NCI-H2107 treated with DMSO at 0.1 percent for 48 hours (cell line): ENCODE measurements around the gene SLC39A12.

Experiments used
- DNase-seq: peaks from one replicate; lab custom pipeline; 2025; ENCODE audit not compliant: unreplicated experiment; lab: John Stamatoyannopoulos, UW

The SLC39A12 gene

DNA sequence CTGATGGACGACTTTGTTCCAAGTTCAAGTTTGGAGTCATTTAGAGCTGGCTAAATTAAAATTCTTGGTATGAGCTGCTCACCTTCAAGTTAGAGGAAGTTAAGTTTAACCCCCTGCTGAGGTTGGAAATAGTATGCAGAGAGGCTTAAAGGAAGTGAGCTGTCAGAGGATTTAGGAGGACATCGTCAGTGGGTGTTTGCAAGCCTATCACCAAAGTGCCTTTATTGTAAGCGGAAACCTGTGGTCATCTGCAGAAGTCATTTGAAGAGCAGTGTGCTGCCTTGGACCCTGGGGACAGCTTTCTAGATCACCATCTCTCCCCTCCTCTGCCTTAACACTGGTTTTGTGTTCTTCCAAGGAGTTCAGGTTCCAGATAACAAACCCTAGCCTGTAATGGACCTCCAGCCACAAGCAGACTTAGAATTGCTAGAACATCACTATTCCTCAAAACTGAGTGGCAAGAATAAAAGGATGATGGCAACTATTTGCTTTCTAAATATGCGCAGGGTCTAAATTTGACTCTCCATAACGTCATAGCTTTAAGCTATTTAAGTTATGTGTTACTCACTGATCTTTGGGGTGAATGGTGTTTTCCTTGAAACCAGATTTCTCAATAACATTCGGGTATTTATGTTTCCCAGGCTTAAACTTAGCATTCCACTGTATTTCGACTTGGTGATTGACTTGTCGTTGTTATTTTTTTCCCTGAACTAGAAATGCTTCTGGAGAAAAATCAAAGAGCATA, 93.4 kb downstream of the SLC39A12 start:
- no peak for DNase-seq

DNA sequence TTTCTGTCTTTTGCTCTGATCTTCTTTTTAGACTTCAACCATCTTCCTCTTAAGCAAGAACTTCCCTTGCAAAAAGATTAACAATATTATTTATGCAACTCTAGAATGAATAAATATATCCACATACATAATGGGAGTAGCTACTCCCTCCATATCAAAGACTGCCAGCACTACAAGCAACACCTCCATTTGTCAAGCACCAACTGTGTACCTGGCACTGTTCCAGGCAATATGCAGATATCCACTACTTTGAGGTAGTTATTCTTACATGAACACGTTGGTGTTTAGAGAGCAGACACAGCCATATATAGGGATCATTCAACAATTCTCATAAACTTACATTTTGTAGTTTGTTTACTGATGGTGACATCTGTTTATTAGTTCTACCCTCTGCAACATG, 104.9 kb downstream of the SLC39A12 start:
- no peak for DNase-seq

DNA sequence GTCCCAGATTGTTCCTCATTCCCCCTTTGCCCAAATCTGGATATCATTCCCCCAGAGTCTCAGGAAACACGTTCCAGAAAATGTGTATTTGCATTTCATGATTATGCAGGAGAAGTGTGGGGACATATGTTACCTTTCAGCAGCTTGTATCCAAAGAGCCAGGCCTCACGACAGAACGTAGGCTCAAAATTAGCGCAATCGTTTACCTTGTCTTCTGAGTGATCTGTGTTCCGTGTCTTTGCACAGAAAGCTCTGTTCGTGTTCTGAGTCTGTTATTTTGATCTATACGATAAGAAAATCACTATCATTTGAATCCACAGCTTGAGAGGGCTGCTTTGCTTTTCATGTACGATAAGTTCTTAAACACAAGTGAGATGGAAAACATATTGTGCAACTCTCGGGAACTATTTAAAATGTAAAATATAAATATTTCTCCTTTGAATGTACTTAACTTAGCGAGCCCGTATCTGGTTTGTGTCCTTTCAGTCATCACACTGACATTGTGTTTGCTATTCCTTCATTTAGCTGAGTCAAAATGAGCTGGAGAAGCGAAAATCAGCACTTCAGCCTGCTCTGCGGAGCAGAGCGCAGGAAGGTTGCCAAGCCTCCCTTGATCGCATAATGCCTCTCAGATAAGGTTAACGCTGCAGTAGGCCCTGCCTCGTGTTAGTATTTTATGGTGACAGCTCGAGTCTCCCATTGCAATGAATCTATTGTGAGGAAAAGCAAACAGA, 108.3 kb downstream of the SLC39A12 start:
- no peak for DNase-seq

DNA sequence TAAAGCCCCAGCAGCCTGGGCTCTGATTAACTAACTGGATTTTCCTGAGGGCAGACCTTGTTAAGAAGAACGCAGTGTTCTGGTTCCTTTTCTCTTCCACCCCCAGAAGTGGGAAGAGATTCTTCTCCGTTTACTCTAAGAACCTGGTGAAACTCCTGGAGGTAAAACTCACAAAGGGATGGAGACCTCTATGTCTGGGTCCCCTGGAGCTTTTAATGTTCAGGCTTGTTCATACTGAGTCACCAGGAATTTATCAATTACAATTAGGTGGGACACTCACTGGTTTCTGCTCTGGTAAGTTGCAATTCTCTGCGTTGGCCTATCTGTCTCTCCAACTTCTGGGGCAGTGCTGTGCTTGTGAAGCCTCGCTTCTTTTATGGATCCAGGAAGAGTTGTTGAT, 115.2 kb downstream of the SLC39A12 start:
- no peak for DNase-seq

DNA sequence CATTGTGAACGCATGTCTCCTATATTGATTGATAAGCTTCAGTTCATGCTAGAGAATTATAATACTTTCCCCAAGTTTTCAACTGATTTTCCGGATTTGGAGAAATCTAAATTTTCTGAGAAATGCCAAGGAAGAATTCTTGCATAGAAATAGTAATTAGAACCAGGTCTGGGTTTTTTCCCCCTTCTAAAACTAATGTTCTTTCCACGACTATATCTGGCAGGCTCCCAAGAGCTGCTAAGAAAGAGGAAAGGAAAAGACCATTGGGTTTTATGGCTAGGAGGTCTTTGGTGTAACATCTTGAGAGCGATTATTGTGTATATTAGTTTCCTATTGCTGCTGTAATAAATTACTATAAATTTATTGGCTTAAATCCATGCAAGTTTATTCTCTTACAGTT, 116.7 kb downstream of the SLC39A12 start:
- DNase-seq: no peak

DNA sequence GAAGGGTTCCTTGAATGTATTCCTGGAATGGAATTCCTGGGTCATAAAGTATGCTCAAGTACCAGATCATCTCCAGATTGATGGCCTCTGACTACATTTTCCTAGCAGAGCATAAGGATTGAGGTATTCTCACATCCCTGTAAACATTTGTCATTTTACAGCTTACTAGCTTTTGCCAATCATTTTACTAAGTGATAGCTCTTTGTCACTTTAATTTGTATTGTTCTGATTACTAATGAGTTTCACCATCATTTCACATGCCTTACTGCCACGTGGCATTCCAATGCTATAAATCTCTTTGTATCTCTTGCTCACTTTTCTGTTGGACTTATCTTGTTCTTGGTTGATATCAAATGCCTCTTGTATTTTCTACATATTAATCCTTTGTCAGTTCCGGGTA, 119.9 kb downstream of the SLC39A12 start:
- no peak for DNase-seq

DNA sequence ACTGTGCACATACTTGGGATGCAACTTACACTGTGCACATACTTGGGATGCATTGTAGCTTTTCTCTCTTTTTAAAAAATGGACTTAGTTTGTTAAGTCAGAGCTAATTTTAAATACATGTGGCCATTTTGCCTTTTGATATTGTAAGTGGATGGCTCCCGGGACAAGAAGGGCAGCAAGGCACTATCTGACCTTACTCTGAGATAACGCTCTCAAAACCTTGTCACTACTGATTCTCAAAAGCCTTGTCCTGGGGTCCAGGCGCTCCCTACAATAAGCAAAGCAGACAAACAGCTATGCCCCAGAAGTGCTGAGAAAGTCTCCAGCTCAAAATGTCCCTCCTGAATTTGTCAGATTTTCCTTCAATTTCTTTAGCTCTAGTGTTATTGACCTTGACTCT, 121.6 kb downstream of the SLC39A12 start:
- DNase-seq: no peak

DNA sequence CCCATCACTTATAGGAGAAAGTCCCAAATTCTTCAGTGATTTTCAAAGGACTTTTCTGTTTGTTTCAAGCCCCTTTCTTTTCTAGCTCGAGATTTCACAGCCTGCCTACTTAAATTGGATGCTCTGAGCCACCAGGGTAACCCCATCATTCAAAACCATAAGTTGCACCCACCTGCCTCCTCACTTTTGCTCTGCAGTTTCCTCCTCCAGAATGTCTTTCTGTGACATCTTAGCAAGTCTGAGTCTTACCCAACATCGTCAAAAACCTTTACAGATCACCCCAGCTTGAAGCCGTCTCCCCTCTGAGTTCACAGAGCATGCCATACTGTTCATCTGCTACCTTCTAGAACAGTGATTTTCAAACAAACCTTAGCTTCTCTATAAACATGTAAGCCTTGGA, 124.2 kb downstream of the SLC39A12 start:
- DNase-seq: no peak

DNA sequence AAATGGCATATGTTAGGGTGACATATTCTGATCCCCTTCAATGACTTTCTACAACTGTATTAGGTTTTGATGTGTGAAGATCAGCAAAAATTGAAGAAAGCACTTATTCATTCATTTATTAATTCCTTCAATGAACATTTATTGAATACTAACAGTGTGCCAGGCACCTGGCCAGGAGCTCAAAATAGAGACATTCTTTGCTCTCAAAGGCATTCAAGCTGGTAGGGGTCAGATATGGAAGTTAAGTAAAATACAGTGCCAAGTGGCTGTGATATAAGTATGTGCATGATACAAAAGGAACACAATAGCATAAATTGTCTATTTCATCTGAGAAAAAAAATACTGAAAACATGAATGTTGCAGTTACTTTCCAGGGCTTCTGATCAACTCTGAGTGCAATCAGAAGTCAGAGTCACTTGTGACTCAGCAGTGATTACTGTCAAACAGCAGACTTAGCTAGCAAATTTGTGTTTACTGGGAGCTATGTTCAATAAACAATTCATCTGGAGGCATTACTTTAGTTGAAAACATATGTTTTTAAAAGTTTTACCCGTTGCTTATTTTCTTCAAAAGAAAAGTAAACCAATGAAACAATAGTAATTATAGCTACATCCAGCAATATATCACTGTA, 128.1 kb downstream of the SLC39A12 start:
- no peak for DNase-seq

DNA sequence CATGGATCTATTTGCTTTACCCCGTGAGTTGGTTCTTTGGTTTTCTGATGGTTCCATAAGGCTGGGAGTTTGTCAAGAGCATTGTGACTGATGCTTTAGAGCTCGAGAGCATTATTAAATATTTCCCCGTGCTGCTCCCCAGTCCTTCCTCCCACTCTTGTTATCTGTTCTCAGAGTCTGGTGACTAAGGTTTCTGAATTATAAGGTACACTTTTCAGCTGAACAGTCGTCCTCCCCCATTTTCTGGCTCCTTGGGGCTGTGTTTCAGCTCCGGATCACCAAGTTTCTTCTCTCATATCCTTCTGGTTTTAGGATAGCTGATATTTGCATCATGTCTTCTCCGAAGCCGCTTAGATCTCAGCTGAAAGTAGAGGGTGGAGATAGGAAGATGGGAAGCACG, 130.7 kb downstream of the SLC39A12 start:
- no peak for DNase-seq

DNA sequence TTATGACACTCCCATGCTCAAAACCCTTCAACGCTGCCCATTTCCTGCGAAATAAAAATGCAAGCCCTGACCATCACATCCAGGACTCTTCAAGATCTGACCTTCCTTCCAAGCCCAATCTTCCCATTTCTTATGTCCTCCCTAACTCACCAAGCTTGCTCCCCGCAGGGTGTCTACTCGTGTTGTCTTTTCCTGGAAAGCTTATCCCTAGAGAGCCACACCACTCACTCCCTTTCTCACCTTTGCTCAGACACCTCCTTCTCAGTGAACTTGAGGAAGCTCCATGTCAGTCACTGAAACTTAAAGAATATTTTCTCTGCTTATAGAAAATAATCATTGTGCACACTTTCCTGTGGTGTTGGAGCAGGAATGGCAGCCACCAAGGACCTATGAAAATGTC, 134.1 kb downstream of the SLC39A12 start:
- no peak for DNase-seq

DNA sequence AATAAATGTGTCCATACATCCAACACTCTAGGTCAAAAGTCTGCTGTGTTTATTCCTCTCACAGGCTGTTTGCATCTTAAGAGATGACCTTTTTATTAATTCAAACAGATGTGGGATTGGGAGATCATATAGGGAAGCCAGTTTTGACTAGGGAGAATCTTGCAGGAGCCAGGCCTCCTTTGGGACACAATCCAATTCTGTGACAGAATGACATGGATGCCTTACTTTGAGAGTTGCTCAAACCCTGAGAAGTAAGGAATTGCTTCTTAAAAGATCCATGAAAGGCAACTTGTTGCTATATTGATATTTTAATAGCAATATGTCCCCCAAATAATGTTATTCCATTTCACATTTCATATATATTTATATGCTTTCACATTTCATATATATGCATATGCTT, 135.0 kb downstream of the SLC39A12 start:
- DNase-seq: no peak

DNA sequence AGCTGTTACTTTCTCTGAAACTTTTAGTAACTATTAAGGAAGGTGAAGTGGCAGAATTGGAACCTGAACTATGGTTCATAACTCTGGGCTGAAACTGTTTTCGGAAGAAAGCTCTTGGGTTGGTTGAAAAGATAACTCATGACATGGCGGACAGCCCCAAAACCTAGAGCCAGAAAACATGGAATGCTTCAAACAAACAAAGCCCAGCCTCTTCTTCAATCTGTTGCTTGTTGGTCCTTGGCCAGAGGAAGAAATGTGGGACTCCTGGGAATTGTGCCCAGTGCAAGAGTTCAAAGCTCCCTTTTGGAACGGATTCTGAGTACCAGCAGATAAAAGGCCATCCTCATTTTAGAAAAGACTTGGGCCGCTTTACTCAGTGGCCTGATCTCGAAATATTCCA, 135.6 kb downstream of the SLC39A12 start:
- DNase-seq: no peak
